GM12878 (cell line): ENCODE results near the gene MAGEB17. TPM values are rescaled to one million over a fixed set of nuclear protein-coding genes. Genes with fewer than 3 reads are reported as not detected.

ENCODE experiments used
- ATAC-seq: fragments of 200-7000 bp; cut with Tn5 transposase; 3 replicates; pipeline ENCODE4 v1.9.1; 2020; ENCODE audit warnings: mild to moderate bottlenecking, moderate library complexity
- BruUV-seq: library from RNA; stranded (reverse); fragments of 400-500 nt; replicated peaks from 2 replicates; lab custom pipeline; 2021; lab: Mats Ljungman, UMichigan
- CTCF ChIA-PET: fragments of 300-600 bp; sonication (Branson Sonifier 250); formaldehyde crosslinking; extraction: SDS; loops from one replicate; lab custom pipeline; 2021; ENCODE audit warnings: inconsistent platforms; lab: Yijun Ruan, JAX
- POLR2A ChIA-PET: fragments of 350-600 bp; formaldehyde crosslinking; extraction: SDS; loops from one replicate; lab custom pipeline; 2021; ENCODE audit warnings: inconsistent platforms; lab: Charles Lee
- RAD21 ChIA-PET: fragments of 300-600 bp; sonication (Branson Sonifier 250); formaldehyde crosslinking; loops from one replicate; lab custom pipeline; 2023; ENCODE audit warnings: antibody characterized with exemption; ENCODE audit not compliant: unreplicated experiment; lab: Charles Lee
- SMC1A ChIA-PET: fragments of 300-600 bp; sonication (Branson Sonifier 250); formaldehyde crosslinking; loops from one replicate; lab custom pipeline; 2023; ENCODE audit not compliant: unreplicated experiment, uncharacterized antibody; lab: Charles Lee
- DNase-seq: peaks from one replicate; pipeline ENCODE4 v3.0.0-alpha.2; 2011; ENCODE audit warnings: low read depth, low spot score
- FAIRE-seq: peaks from 3 replicates; lab custom pipeline; 2011; peaks lifted over from hg19 to GRCh38; lab: Jason Lieb, UNC
- H2AFZ ChIP-seq: 2 replicates; pipeline ENCODE4 v1.6.0; 2011; ENCODE audit warnings: low read depth, low read length, control low read depth; ENCODE audit not compliant: control insufficient read depth
- H3K27ac ChIP-seq: 2 replicates; pipeline ENCODE4 v1.5.1; 2011; ENCODE audit warnings: control low read depth; ENCODE audit not compliant: control insufficient read depth, insufficient read depth
- H3K27me3 ChIP-seq, 2 experiments: replicated peaks in 1 of 2; 2 replicates each; pipeline versions ENCODE4 v1.6.0 to v1.6.1; 2011; ENCODE audit warnings: low read length in 1 of 2; ENCODE audit not compliant: control insufficient read depth in 2 of 2, insufficient read depth in 2 of 2
- H3K36me3 ChIP-seq, 2 experiments: 2 replicates each; pipeline ENCODE4 v1.5.1; 2011; ENCODE audit warnings: low read length in 1 of 2; ENCODE audit not compliant: control insufficient read depth in 2 of 2, insufficient read depth in 2 of 2
- H3K4me1 ChIP-seq: 2 replicates; pipeline ENCODE4 v1.6.1; 2011; ENCODE audit warnings: mild to moderate bottlenecking, low read length, moderate library complexity, mixed read lengths; ENCODE audit not compliant: control insufficient read depth, insufficient read depth
- H3K4me2 ChIP-seq: 2 replicates; pipeline ENCODE4 v1.6.0; 2011; ENCODE audit warnings: control low read depth; ENCODE audit not compliant: control insufficient read depth, insufficient read depth
- H3K4me3 ChIP-seq: fragments of 200-600 bp; sonication (generic); 2 replicates; pipeline ENCODE4 v1.5.1; 2016
- H3K79me2 ChIP-seq: 2 replicates; pipeline ENCODE4 v1.6.0; 2011; ENCODE audit warnings: low read length; ENCODE audit not compliant: control insufficient read depth, insufficient read depth
- H3K9ac ChIP-seq: 2 replicates; pipeline ENCODE4 v1.8.0; 2011; ENCODE audit warnings: low read length, control low read depth, mixed read lengths; ENCODE audit not compliant: control insufficient read depth, insufficient read depth
- H3K9me3 ChIP-seq: replicated peaks from 3 replicates; pipeline ENCODE4 v1.5.1; 2011; ENCODE audit warnings: mild to moderate bottlenecking, low read length; ENCODE audit not compliant: control insufficient read depth, insufficient read depth
- H4K20me1 ChIP-seq: 2 replicates; pipeline ENCODE4 v1.6.0; 2011; ENCODE audit not compliant: control insufficient read depth, insufficient read depth
- BCL11A ChIP-seq: IDR thresholded peaks from 2 replicates; pipeline ENCODE4 v1.6.1; 2011; ENCODE audit warnings: low read depth, low read length
- CEBPB ChIP-seq, 2 experiments: fragments of 150-350 bp in 1 of 2; IDR thresholded peaks; 2 replicates each; pipeline ENCODE4 v1.6.1; 2012 to 2014; ENCODE audit warnings: low read depth in 2 of 2, low read length in 2 of 2, borderline replicate concordance in 1 of 2, inconsistent platforms in 1 of 2
- CHD4 ChIP-seq: fragments of 200-600 bp; sonication (generic); IDR thresholded peaks from 2 replicates; pipeline ENCODE4 v1.6.1; 2016; ENCODE audit warnings: mild to moderate bottlenecking
- EED ChIP-seq: sonication (generic); IDR thresholded peaks from 2 replicates; pipeline ENCODE4 v1.6.1; 2016; ENCODE audit warnings: antibody characterized with exemption, low read depth
- FOXK2 ChIP-seq: fragments of 450-650 bp; IDR thresholded peaks from 2 replicates; pipeline ENCODE4 v1.6.1; 2017; ENCODE audit warnings: mild to moderate bottlenecking, moderate library complexity
- HDAC2 ChIP-seq: fragments of 200-600 bp; sonication (generic); IDR thresholded peaks from 2 replicates; pipeline ENCODE4 v1.6.1; 2017
- MTA2 ChIP-seq: fragments of 450-650 bp; IDR thresholded peaks from 2 replicates; pipeline ENCODE4 v1.6.1; 2016; ENCODE audit warnings: low read depth, mild to moderate bottlenecking, moderate library complexity
- MXI1 ChIP-seq: fragments of 150-350 bp; IDR thresholded peaks from 2 replicates; pipeline ENCODE4 v1.6.1; 2011; ENCODE audit warnings: low read depth, mild to moderate bottlenecking, inconsistent platforms, low read length, improper control_type of control experiment
- NR2F1 ChIP-seq: fragments of 450-650 bp; conservative IDR thresholded peaks from 2 replicates; pipeline ENCODE4 v1.6.1; 2017; ENCODE audit warnings: mild to moderate bottlenecking
- SUZ12 ChIP-seq: fragments of 200-600 bp; sonication (generic); IDR thresholded peaks from one replicate; pipeline ENCODE4 v1.6.1; 2018; ENCODE audit warnings: antibody characterized with exemption, mild to moderate bottlenecking; ENCODE audit not compliant: unreplicated experiment
- TCF3 ChIP-seq: IDR thresholded peaks from 2 replicates; pipeline ENCODE4 v1.6.1; 2012; ENCODE audit warnings: low read depth, mild to moderate bottlenecking, low read length, borderline replicate concordance; ENCODE audit not compliant: insufficient read depth
- ZNF217 ChIP-seq: fragments of 450-650 bp; IDR thresholded peaks from 2 replicates; pipeline ENCODE4 v1.6.1; 2017; ENCODE audit warnings: antibody characterized with exemption, mild to moderate bottlenecking
- WGBS: methylation state at CpG from one replicate; pipeline ENCODE4 v1.1.6; 2016; ENCODE audit warnings: low lambda C conversion rate; ENCODE audit not compliant: insufficient replicate concordance, insufficient coverage; ENCODE audit errors: missing lambda C conversion rate; 5-methylcytosine and 5-hydroxymethylcytosine counted together
- in situ Hi-C: fragments of 300-500 bp; cut with MboI; formaldehyde crosslinking; loops from 9 replicates; pipeline ENCODE4 v1.14.3; 2018; ENCODE audit warnings: mixed read lengths
- intact Hi-C: fragments of 100-400 bp; cut with micrococcal nuclease; formaldehyde crosslinking; loops from one replicate; pipeline ENCODE4 v1.14.2; 2022; ENCODE audit not compliant: unreplicated experiment
- polyA plus RNA-seq, 11 experiments: library from polyadenylated mRNA; depleted of rRNA in 4 of 11; unstranded in 6 of 11; stranded (reverse) in 5 of 11; fragments of >200 nt; fragmentation: Nextera tagmentation in 4 of 11; fragmentation: Illumina TruSeq in 1 of 11; extraction: Ambion mirVana in 4 of 11; extraction: Trizol in 1 of 11; gene quantifications; 1 replicate in 1 of 11; 2 replicates in 10 of 11; pipeline versions ENCODE4 v1.2.1 to v1.2.3, GENCODE V29; 2011 to 2016; ENCODE audit warnings: inconsistent platforms in 2 of 11, missing spikeins in 2 of 11, low read depth in 1 of 11
- total RNA-seq, 4 experiments: library from RNA; depleted of rRNA in 3 of 4; stranded (reverse); fragments of >200 nt in 3 of 4; fragmentation: Illumina TruSeq in 1 of 4; extraction: Trizol in 1 of 4; gene quantifications; 2 replicates each; pipeline versions ENCODE4 v1.2.1 to v1.2.3, GENCODE V29; 2013 to 2021
- TF ChIP-seq, protein P1 (sequence below): fragments of 450-650 bp; IDR thresholded peaks from 2 replicates; pipeline ENCODE4 v1.6.1; 2014; ENCODE audit warnings: mild to moderate bottlenecking
- TF ChIP-seq, protein P2 (sequence below): fragments of 450-650 bp; IDR thresholded peaks from 2 replicates; pipeline ENCODE4 v1.6.1; 2016; ENCODE audit warnings: mild to moderate bottlenecking

The MAGEB17 gene
- total and polyA plus RNA-seq, 10 of the 15 experiments (the other 5 are each of a cell fraction or from before 2014, with no cell fraction given), result 0.05 to 0.21 TPM; not detected in 8

DNA sequence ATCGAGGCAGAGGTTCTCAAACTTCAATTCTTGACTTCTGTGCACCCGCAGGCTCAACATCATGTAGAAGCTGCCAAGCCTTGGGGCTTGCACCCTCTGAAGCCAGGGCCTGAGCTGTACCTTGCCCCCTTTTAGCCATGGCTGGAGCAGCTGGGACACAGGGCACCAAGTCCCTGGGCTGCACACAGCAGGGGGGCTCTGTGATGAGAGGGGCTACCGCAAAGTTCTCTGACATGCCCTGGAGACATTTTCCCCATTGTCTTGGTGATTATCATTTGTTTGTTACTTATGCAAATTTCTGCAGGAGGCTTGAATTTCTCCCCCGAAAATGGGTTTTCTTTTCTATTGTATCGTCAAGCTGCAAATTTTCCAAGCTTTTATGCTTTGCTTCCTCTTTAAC, 4.9 kb upstream of the MAGEB17 start:
- no peak for DNase-seq
- Histone ChIP-seq H3K4me3 (no peak overlapping the region), H3K9me3 (no peaks in the 10 kb centered on the region), H4K20me1 (no peaks in the 10 kb centered on the region), H3K4me2 (no peak overlapping the region), H3K27me3 (no peaks in the 10 kb centered on the region; a peak in 1 of 4 replicates), H3K79me2 (no peaks in the 10 kb centered on the region), H3K9ac (no peak overlapping the region), H2AFZ (no peak overlapping the region), H3K4me1 (no peaks in the 10 kb centered on the region), H3K27ac (no peak overlapping the region), H3K36me3 (no peaks in the 10 kb centered on the region)
- no TSS peak for BruUV-seq
- in situ Hi-C loops (no loop called here), intact Hi-C loops (no loop called here)
- ChIA-PET CTCF (no interaction called here), POLR2A (no interaction called here), RAD21 (no interaction called here), SMC1A (no interaction called here)
- FAIRE-seq, result no peak
- WGBS, result 25% methylated on average over 5 of the region's 5 CpGs
- ATAC-seq, result no peak
- TF ChIP-seq CHD4, result no peak
- TF ChIP-seq NR2F1, result no peak

DNA sequence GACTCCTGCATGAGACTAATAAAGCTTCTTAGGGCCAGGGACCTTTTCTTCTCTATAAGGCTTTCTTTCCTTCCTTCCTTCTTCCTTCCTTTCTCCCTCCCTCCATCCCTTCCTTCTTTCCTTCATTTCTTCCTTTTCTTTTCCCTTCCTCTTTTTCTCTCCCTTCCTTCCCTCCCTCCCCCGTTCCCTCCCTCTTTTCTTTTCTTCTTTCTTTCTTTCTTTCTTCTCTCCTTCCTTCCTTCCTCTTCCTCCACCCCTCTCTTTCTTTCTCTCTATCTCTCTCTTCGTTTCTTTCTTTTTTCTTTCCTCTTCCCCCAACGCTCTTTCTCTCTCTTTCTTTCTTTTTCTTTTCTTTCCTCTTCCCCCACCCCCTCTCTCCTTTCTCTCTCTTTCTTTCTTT, 2.5 kb upstream of the MAGEB17 start:
- FAIRE-seq (no peak), DNase-seq (no peak), ATAC-seq (no peak)
- intact Hi-C loops (no loop called here), in situ Hi-C loops (no loop called here)
- SMC1A ChIA-PET, result no interaction called here
- no peaks in the 10 kb centered on the region for H3K4me1 ChIP-seq
- RAD21 ChIA-PET, result no interaction called here
- no peaks in the 10 kb centered on the region for H3K79me2 ChIP-seq
- H4K20me1 ChIP-seq, result no peaks in the 10 kb centered on the region
- H3K4me3 ChIP-seq, result no peak overlapping the region
- no peak overlapping the region for H2AFZ ChIP-seq
- H3K4me2 ChIP-seq, result no peak overlapping the region
- TF ChIP-seq, protein P1, sequence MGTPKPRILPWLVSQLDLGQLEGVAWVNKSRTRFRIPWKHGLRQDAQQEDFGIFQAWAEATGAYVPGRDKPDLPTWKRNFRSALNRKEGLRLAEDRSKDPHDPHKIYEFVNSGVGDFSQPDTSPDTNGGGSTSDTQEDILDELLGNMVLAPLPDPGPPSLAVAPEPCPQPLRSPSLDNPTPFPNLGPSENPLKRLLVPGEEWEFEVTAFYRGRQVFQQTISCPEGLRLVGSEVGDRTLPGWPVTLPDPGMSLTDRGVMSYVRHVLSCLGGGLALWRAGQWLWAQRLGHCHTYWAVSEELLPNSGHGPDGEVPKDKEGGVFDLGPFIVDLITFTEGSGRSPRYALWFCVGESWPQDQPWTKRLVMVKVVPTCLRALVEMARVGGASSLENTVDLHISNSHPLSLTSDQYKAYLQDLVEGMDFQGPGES, result no peak
- TF ChIP-seq MXI1, result no peak
- no peak for TF ChIP-seq TCF3
- no peak for TF ChIP-seq CEBPB (IDR thresholded peaks at IDR 0.05; ENCODE audit: borderline replicate concordance in 1 of 2, low read depth in 2 of 2, low read length in 2 of 2)
- no peak for TF ChIP-seq FOXK2
- TF ChIP-seq, protein P2, sequence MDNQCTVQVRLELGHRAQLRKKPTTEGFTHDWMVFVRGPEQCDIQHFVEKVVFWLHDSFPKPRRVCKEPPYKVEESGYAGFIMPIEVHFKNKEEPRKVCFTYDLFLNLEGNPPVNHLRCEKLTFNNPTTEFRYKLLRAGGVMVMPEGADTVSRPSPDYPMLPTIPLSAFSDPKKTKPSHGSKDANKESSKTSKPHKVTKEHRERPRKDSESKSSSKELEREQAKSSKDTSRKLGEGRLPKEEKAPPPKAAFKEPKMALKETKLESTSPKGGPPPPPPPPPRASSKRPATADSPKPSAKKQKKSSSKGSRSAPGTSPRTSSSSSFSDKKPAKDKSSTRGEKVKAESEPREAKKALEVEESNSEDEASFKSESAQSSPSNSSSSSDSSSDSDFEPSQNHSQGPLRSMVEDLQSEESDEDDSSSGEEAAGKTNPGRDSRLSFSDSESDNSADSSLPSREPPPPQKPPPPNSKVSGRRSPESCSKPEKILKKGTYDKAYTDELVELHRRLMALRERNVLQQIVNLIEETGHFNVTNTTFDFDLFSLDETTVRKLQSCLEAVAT, result no peak
- no peak for TF ChIP-seq SUZ12
- no peak for TF ChIP-seq MTA2
- no peak for TF ChIP-seq ZNF217
- no peak for TF ChIP-seq BCL11A
- no peak for TF ChIP-seq NR2F1
- no peak for TF ChIP-seq EED
- TF ChIP-seq HDAC2, result no peak
- CTCF ChIA-PET, result no interaction called here
- H3K36me3 ChIP-seq, result no peaks in the 10 kb centered on the region
- no peaks in the 10 kb centered on the region; a peak in 1 of 4 replicates for H3K27me3 ChIP-seq
- no peak overlapping the region for H3K27ac ChIP-seq
- no peak overlapping the region for H3K9ac ChIP-seq
- BruUV-seq, result no TSS peak
- H3K9me3 ChIP-seq, result no peaks in the 10 kb centered on the region; the same call in 2 of the 3 replicates
- 0% methylated on average over 3 of the region's 3 CpGs for whole genome bisulfite sequencing
- POLR2A ChIA-PET, result no interaction called here
